Measurements from ENCODE around the gene HTR3D.
"Not testable (repeated sequence)": the region's sequence is repeated elsewhere in the genome, so short reads cannot be mapped to it uniquely, and the experiment has no call there.

HTR3D gene

GRCh38 chr3:184050217-184050847 is 18.8 kb downstream of the HTR3D start:
- peaks cover 50% of the 10 kb centered on the region for H3K27me3 ChIP-seq (ENCODE audit: control insufficient read depth, insufficient read depth, low read length)
- no peaks in the 10 kb centered on the region for H3K36me3 ChIP-seq (ENCODE audit: insufficient read depth, low read length)

DNA sequence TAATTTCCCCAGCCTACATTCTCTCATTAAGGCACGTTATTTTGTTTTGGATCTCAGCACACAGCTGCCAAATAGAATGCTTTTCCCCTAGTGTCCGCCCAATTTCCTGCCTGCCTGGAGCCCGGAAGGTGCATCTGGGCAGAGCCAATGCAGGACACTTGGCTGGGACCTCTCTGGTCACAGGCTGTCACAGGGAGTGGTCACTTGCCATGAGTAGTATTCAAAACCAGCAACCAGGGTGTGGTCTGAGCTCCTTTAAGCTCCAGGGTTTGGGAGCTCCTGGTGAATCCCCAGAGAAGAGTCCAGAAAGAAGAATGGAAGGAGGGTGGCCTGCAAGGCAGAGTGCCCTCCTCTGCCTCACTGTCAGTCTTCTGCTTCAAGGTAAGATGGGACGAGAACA is 21.2 kb downstream of the HTR3D start, which contains the start of gene HTR3C:
Gene HTR3C, plus strand, starts transcription at position 281 of the 400 bp plus-strand sequence. Its CDS starts 34 bp downstream, at position 315.
- Histone ChIP-seq H3K27me3 (ENCODE audit: control insufficient read depth, insufficient read depth, low read length) (peaks cover 58% of the 10 kb centered on the region), H3K36me3 (ENCODE audit: insufficient read depth, low read length) (no peaks in the 10 kb centered on the region), H3K4me1 (ENCODE audit: control insufficient read depth, insufficient read depth, low read length) (no peaks in the 10 kb centered on the region), H3K9ac (ENCODE audit: low read depth, low read length) (no peak within 1 kb of the TSS), H3K4me3 (ENCODE audit: low read length) (no peak within 1 kb of the TSS), H3K4me2 (ENCODE audit: low read length) (no peak within 1 kb of the TSS), H3K9me3 (replicated peaks; ENCODE audit: low read length) (no peaks in the 10 kb centered on the region)

More at GRCh38 chr3:184050217-184050847, 18.8 kb downstream of the HTR3D start:
- Histone ChIP-seq H3K4me2 (ENCODE audit: low read length) (no peak overlapping the region), H3K9ac (ENCODE audit: low read depth, low read length) (no peak overlapping the region), H3K4me3 (ENCODE audit: low read length) (no peak overlapping the region), H3K9me3 (replicated peaks; ENCODE audit: low read length) (no peaks in the 10 kb centered on the region), H3K4me1 (ENCODE audit: control insufficient read depth, insufficient read depth, low read length) (no peaks in the 10 kb centered on the region)

GRCh38 chr3:184058029-184058428 is 26.5 kb downstream of the HTR3D start:
- Histone ChIP-seq H3K4me1 (ENCODE audit: control insufficient read depth, insufficient read depth, low read length) (peaks cover 4% of the 10 kb centered on the region), H3K27me3 (ENCODE audit: control insufficient read depth, insufficient read depth, low read length) (peaks cover 55% of the 10 kb centered on the region), H3K9ac (ENCODE audit: low read depth, low read length) (no peak overlapping the region), H3K4me2 (ENCODE audit: low read length) (peak overlapping the region; percentile 55), H3K4me3 (ENCODE audit: low read length) (no peak overlapping the region), H3K36me3 (ENCODE audit: insufficient read depth, low read length) (no peaks in the 10 kb centered on the region), H3K9me3 (replicated peaks; ENCODE audit: low read length) (no peaks in the 10 kb centered on the region)

DNA sequence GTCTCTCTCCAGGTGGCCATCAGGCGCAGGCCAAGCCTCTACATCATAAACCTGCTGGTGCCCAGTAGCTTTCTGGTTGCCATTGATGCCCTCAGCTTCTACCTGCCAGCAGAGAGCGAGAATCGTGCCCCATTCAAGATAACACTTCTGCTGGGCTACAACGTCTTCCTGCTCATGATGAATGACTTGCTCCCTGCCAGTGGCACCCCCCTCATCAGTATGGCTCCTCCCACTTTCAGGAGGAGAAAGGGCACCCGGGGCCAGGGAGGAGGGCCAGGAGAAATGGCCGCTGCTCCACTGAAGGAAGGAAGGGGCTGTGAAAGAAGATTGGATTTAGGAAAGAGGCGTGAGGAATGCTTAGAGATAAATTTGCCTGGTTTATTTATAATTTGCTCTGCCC is 27.9 kb downstream of the HTR3D start:
- H3K9ac ChIP-seq (ENCODE audit: low read depth, low read length), result no peak overlapping the region
- peaks cover 4% of the 10 kb centered on the region for H3K4me1 ChIP-seq (ENCODE audit: control insufficient read depth, insufficient read depth, low read length)
- no peak overlapping the region for H3K4me2 ChIP-seq (ENCODE audit: low read length)
- H3K9me3 ChIP-seq (replicated peaks; ENCODE audit: low read length), result no peaks in the 10 kb centered on the region
- no peaks in the 10 kb centered on the region for H3K36me3 ChIP-seq (ENCODE audit: insufficient read depth, low read length)
- peaks cover 56% of the 10 kb centered on the region for H3K27me3 ChIP-seq (ENCODE audit: control insufficient read depth, insufficient read depth, low read length)
- no peak overlapping the region for H3K4me3 ChIP-seq (ENCODE audit: low read length)

- no peaks in the 10 kb centered on the region for H3K36me3 ChIP-seq (ENCODE audit: insufficient read depth, low read length)
- H3K9ac ChIP-seq (ENCODE audit: low read depth, low read length), result no peak overlapping the region
- H3K9me3 ChIP-seq (replicated peaks; ENCODE audit: low read length), result no peaks in the 10 kb centered on the region
- H3K27me3 ChIP-seq (ENCODE audit: control insufficient read depth, insufficient read depth, low read length), result peaks cover 40% of the 10 kb centered on the region
- no peak overlapping the region for H3K4me3 ChIP-seq (ENCODE audit: low read length)
- H3K4me2 ChIP-seq (ENCODE audit: low read length), result no peak overlapping the region
- H3K4me1 ChIP-seq (ENCODE audit: control insufficient read depth, insufficient read depth, low read length), result peaks cover 4% of the 10 kb centered on the region
Observed at GRCh38 chr3:184062637-184063036, 31.1 kb downstream of the HTR3D start.

GRCh38 chr3:184066211-184066610 is 34.7 kb downstream of the HTR3D start:
- Histone ChIP-seq H3K9ac (ENCODE audit: low read depth, low read length) (no peak overlapping the region), H3K9me3 (replicated peaks; ENCODE audit: low read length) (no peaks in the 10 kb centered on the region), H3K4me2 (ENCODE audit: low read length) (no peak overlapping the region), H3K4me3 (ENCODE audit: low read length) (no peak overlapping the region), H3K36me3 (ENCODE audit: insufficient read depth, low read length) (no peaks in the 10 kb centered on the region), H3K27me3 (ENCODE audit: control insufficient read depth, insufficient read depth, low read length) (peaks cover 23% of the 10 kb centered on the region), H3K4me1 (ENCODE audit: control insufficient read depth, insufficient read depth, low read length) (no peaks in the 10 kb centered on the region)

- Histone ChIP-seq H3K9me3 (replicated peaks; ENCODE audit: low read length) (no peaks in the 10 kb centered on the region), H3K27me3 (ENCODE audit: control insufficient read depth, insufficient read depth, low read length) (peaks cover 17% of the 10 kb centered on the region), H3K9ac (ENCODE audit: low read depth, low read length) (no peak overlapping the region), H3K4me3 (ENCODE audit: low read length) (no peak overlapping the region), H3K36me3 (ENCODE audit: insufficient read depth, low read length) (no peaks in the 10 kb centered on the region), H3K4me2 (ENCODE audit: low read length) (no peak overlapping the region), H3K4me1 (ENCODE audit: control insufficient read depth, insufficient read depth, low read length) (no peaks in the 10 kb centered on the region)
Observed at GRCh38 chr3:184067573-184068055, 36.1 kb downstream of the HTR3D start.

DNA sequence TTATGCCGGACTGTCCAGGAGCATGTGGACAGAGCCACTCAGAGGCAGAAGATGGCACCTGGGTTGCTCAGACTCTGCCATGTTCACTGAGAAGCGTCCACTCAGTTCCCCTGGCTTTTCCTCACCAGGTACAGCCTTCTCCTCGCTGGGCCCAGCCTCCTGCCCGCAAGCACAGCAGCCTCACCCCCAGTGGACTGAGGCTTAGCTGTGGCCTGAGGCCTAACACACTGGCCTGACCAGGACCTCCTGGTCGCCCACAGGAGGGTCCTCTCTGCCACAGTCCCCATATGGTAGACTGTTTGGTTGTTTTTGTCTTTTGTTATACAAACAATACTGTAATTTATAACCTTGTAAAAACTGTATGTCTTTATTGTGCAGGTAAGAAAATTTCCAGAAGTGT is 36.8 kb downstream of the HTR3D start:
- H3K4me3 ChIP-seq (ENCODE audit: low read length), result no peak overlapping the region
- peaks cover 10% of the 10 kb centered on the region for H3K27me3 ChIP-seq (ENCODE audit: control insufficient read depth, insufficient read depth, low read length)
- no peak overlapping the region for H3K9ac ChIP-seq (ENCODE audit: low read depth, low read length)
- H3K4me2 ChIP-seq (ENCODE audit: low read length), result no peak overlapping the region
- H3K4me1 ChIP-seq (ENCODE audit: control insufficient read depth, insufficient read depth, low read length), result no peaks in the 10 kb centered on the region
- no peaks in the 10 kb centered on the region for H3K9me3 ChIP-seq (replicated peaks; ENCODE audit: low read length)
- no peaks in the 10 kb centered on the region for H3K36me3 ChIP-seq (ENCODE audit: insufficient read depth, low read length)

GRCh38 chr3:184071142-184071541 is 39.6 kb downstream of the HTR3D start:
- peaks cover 18% of the 10 kb centered on the region for H3K27me3 ChIP-seq (ENCODE audit: control insufficient read depth, insufficient read depth, low read length)
- not testable (repeated sequence) for H3K4me3 ChIP-seq (ENCODE audit: low read length); H3K4me1 ChIP-seq (ENCODE audit: control insufficient read depth, insufficient read depth, low read length); H3K9ac ChIP-seq (ENCODE audit: low read depth, low read length); H3K4me2 ChIP-seq (ENCODE audit: low read length); H3K36me3 ChIP-seq (ENCODE audit: insufficient read depth, low read length); H3K9me3 ChIP-seq (replicated peaks; ENCODE audit: low read length)

DNA sequence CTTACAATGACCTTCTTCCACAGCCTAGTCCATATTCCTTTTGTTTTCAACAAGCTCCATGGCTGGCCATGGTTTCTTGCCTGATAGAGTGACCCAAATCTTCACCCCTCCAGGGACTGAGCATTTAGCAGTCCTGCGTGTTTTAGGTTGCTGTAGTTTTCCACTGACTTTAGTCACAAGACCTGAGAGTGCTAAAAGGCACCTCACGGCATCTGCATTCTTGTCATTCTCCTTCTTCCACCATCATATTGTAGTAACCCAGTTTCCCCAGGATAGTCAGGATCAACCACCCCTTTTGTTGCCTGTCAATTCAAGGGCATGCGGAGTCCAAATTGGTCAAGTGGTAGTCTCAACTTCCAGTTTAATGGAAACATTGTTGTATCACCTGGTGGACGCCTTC is 42.1 kb downstream of the HTR3D start:
- Histone ChIP-seq H3K4me1 (ENCODE audit: control insufficient read depth, insufficient read depth, low read length) (no peaks in the 10 kb centered on the region), H3K4me2 (ENCODE audit: low read length) (no peak overlapping the region), H3K9me3 (replicated peaks; ENCODE audit: low read length) (no peaks in the 10 kb centered on the region), H3K36me3 (ENCODE audit: insufficient read depth, low read length) (no peaks in the 10 kb centered on the region), H3K27me3 (ENCODE audit: control insufficient read depth, insufficient read depth, low read length) (peaks cover 24% of the 10 kb centered on the region), H3K9ac (ENCODE audit: low read depth, low read length) (no peak overlapping the region), H3K4me3 (ENCODE audit: low read length) (no peak overlapping the region)

DNA sequence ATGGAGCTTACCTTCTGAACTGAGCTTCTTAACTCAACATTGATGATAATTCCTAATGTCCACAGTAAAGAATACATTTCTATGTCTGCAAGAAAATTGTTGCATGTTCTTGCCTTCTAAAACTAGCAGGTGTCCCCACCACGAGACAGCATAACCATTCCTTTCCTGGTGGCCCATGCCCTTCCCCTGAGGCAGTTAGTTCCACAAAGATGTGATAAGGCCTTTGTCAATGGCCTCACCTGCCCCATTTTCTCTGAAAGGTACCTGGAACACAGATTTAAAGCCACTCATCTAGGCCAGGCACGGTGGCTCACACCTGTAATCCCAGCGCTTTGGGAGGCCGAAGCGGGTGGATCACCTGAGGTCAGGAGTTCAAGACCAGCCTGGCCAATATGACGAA is 44.4 kb downstream of the HTR3D start:
- Histone ChIP-seq H3K9me3 (replicated peaks; ENCODE audit: low read length) (no peaks in the 10 kb centered on the region), H3K27me3 (ENCODE audit: control insufficient read depth, insufficient read depth, low read length) (peaks cover 24% of the 10 kb centered on the region), H3K36me3 (ENCODE audit: insufficient read depth, low read length) (no peaks in the 10 kb centered on the region), H3K4me2 (ENCODE audit: low read length) (no peak overlapping the region), H3K9ac (ENCODE audit: low read depth, low read length) (no peak overlapping the region), H3K4me3 (ENCODE audit: low read length) (no peak overlapping the region), H3K4me1 (ENCODE audit: control insufficient read depth, insufficient read depth, low read length) (no peaks in the 10 kb centered on the region)

GRCh38 chr3:184077881-184078280 is 46.3 kb downstream of the HTR3D start:
- H3K9me3 ChIP-seq (replicated peaks; ENCODE audit: low read length), result no peaks in the 10 kb centered on the region

More at GRCh38 chr3:184077881-184078280, 46.3 kb downstream of the HTR3D start:
- Histone ChIP-seq H3K4me1 (ENCODE audit: control insufficient read depth, insufficient read depth, low read length) (no peaks in the 10 kb centered on the region), H3K27me3 (ENCODE audit: control insufficient read depth, insufficient read depth, low read length) (peaks cover 38% of the 10 kb centered on the region), H3K4me3 (ENCODE audit: low read length) (no peak overlapping the region), H3K36me3 (ENCODE audit: insufficient read depth, low read length) (no peaks in the 10 kb centered on the region), H3K4me2 (ENCODE audit: low read length) (no peak overlapping the region), H3K9ac (ENCODE audit: low read depth, low read length) (no peak overlapping the region)
